ENCODE measurements around the gene OCA2.

DNA sequence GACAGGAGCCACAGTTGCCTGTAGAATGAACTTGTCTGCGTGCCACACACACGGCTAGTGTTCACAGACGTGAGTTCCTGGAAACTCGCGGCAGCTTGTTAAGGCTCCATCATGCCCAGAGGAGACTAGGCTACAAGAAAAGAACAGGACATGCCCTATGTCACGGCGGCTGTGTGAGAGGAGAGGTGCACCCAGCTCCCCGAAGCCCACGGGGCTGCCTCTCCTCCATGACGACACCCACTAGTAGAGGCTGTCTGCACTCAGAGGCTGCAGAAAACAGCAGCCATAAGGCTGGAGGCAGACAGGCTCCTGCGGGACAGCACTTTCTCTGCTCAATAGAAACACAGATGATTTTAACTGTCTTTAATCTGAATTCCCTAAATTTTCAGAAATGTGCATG lies 19.0 kb upstream of the OCA2 start:
- TF ChIP-seq, protein P1, sequence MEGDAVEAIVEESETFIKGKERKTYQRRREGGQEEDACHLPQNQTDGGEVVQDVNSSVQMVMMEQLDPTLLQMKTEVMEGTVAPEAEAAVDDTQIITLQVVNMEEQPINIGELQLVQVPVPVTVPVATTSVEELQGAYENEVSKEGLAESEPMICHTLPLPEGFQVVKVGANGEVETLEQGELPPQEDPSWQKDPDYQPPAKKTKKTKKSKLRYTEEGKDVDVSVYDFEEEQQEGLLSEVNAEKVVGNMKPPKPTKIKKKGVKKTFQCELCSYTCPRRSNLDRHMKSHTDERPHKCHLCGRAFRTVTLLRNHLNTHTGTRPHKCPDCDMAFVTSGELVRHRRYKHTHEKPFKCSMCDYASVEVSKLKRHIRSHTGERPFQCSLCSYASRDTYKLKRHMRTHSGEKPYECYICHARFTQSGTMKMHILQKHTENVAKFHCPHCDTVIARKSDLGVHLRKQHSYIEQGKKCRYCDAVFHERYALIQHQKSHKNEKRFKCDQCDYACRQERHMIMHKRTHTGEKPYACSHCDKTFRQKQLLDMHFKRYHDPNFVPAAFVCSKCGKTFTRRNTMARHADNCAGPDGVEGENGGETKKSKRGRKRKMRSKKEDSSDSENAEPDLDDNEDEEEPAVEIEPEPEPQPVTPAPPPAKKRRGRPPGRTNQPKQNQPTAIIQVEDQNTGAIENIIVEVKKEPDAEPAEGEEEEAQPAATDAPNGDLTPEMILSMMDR (IDR thresholded peaks at IDR 0.05) = no peak
- no peak for TF ChIP-seq POLR2A (IDR thresholded peaks at IDR 0.05)
